GM12874 (cell line): ENCODE data around the gene SYNE1.

Experiments
- CTCF ChIP-seq: IDR thresholded peaks from 2 replicates; pipeline ENCODE4 v1.5.1; 2011; ENCODE audit warnings: low read depth, mild to moderate bottlenecking, control low read depth, low read length, moderate library complexity; ENCODE audit not compliant: insufficient read depth

SYNE1 gene

GRCh38 chr6:152605342-152605741, 31.8 kb downstream of the SYNE1 start:
- TF ChIP-seq CTCF: no peak

- no peak for TF ChIP-seq CTCF
Measured at GRCh38 chr6:152603911-152604310, 33.3 kb downstream of the SYNE1 start.

GRCh38 chr6:152600022-152600421, 37.1 kb downstream of the SYNE1 start:
- no peak for TF ChIP-seq CTCF

- no peak for TF ChIP-seq CTCF
Measured at GRCh38 chr6:152598901-152599537, 38.1 kb downstream of the SYNE1 start.

- TF ChIP-seq CTCF: no peak
Measured at GRCh38 chr6:152598421-152598820, 38.7 kb downstream of the SYNE1 start.

GRCh38 chr6:152596726-152597125, 40.4 kb downstream of the SYNE1 start:
- no peak for TF ChIP-seq CTCF

- TF ChIP-seq CTCF: peak; percentile 31; the same call in 1 of the 2 replicates
Measured at GRCh38 chr6:152595499-152595898, 41.7 kb downstream of the SYNE1 start.
